ENCODE data around the gene PDIA5. TPM values are rescaled to one million over a fixed set of nuclear protein-coding genes. Genes with fewer than 3 reads are reported as not detected.

The PDIA5 gene
- total RNA-seq, 1 experiment from 2014 or later, result 53.6 TPM

- ChIA-PET POLR2A (no interaction called here), CTCF (no interaction called here)
- H3K27ac ChIP-seq (ENCODE audit: low read length), result no peak overlapping the region
- H3K4me3 ChIP-seq (ENCODE audit: low read depth in 2 of 2, low read length in 2 of 2), result no peak overlapping the region
- ATAC-seq (no peak), DNase-seq (ENCODE audit: low read depth, low spot score) (no peak)
- no peaks in the 10 kb centered on the region for H3K4me1 ChIP-seq (ENCODE audit: control insufficient read depth, insufficient read depth, low read length)
- peaks cover 2% of the 10 kb centered on the region for H3K36me3 ChIP-seq (ENCODE audit: control insufficient read depth, insufficient read depth, low read length)
- H3K27me3 ChIP-seq (ENCODE audit: control insufficient read depth, insufficient read depth, low read length), result no peaks in the 10 kb centered on the region
- no peaks in the 10 kb centered on the region for H3K9me3 ChIP-seq (ENCODE audit: control insufficient read depth, insufficient read depth, low read depth, low read length)
- in situ Hi-C loops (cut with HindIII; ENCODE audit: low pct_unique_long_range_greater_than_20kb, low sequenced_read_pairs), result no loop called here
- intact Hi-C loops (cut with micrococcal nuclease; ENCODE audit: unreplicated experiment), result no loop called here
- TF ChIP-seq TCF7L2 (IDR thresholded peaks at IDR 0.05; ENCODE audit: low read depth, low read length), result no peak
- no peak for TF ChIP-seq REST (IDR thresholded peaks at IDR 0.05; ENCODE audit: insufficient read depth in 1 of 2, low read depth in 2 of 2, low read length in 1 of 2)
- no TSS peak for BruUV-seq (replicated peaks)
Observed at GRCh38 chr3:123152687-123153086, 85.9 kb downstream of the PDIA5 start.

- H3K27ac ChIP-seq (ENCODE audit: low read length), result no peak overlapping the region
- DNase-seq (ENCODE audit: low read depth, low spot score) (no peak), ATAC-seq (no peak)
- POLR2A ChIA-PET, result interaction anchor here (0.6 kb wide), 1 partner anchor 37 kb away, joined by 3 read pairs; no protein-coding TSS in a partner anchor
- no TSS peak for BruUV-seq (replicated peaks)
- no peak for TF ChIP-seq SIN3A (IDR thresholded peaks at IDR 0.05; ENCODE audit: borderline replicate concordance, insufficient read depth, low read depth, low read length)
- TF ChIP-seq POLR2AphosphoS5 (IDR thresholded peaks at IDR 0.05; ENCODE audit: low read depth, low read length), result no peak
- no peak for TF ChIP-seq REST (IDR thresholded peaks at IDR 0.05; ENCODE audit: insufficient read depth in 1 of 2, low read depth in 2 of 2, low read length in 1 of 2)
- TF ChIP-seq CTCF (IDR thresholded peaks at IDR 0.05), result no peak
- TF ChIP-seq TCF7L2 (IDR thresholded peaks at IDR 0.05; ENCODE audit: low read depth, low read length), result no peak
- no peaks in the 10 kb centered on the region for H3K27me3 ChIP-seq (ENCODE audit: control insufficient read depth, insufficient read depth, low read length)
- in situ Hi-C loops (cut with HindIII; ENCODE audit: low pct_unique_long_range_greater_than_20kb, low sequenced_read_pairs), result no loop called here
- H3K4me3 ChIP-seq (ENCODE audit: low read depth in 2 of 2, low read length in 2 of 2), result no peak overlapping the region
- H3K9me3 ChIP-seq (ENCODE audit: control insufficient read depth, insufficient read depth, low read depth, low read length), result no peaks in the 10 kb centered on the region
- intact Hi-C loops (cut with micrococcal nuclease; ENCODE audit: unreplicated experiment), result no loop called here
- H3K4me1 ChIP-seq (ENCODE audit: control insufficient read depth, insufficient read depth, low read length), result no peaks in the 10 kb centered on the region
- CTCF ChIA-PET, result no interaction called here
- peaks cover 2% of the 10 kb centered on the region for H3K36me3 ChIP-seq (ENCODE audit: control insufficient read depth, insufficient read depth, low read length)
Observed at GRCh38 chr3:123153125-123154019, 86.5 kb downstream of the PDIA5 start.
